GM21390 (cell line): ENCODE data around the gene UNKL.
"Not testable (repeated sequence)": the region's sequence is repeated elsewhere in the genome, so short reads cannot be mapped to it uniquely, and the experiment has no call there.

Experiments
- ATAC-seq: cut with Tn5 transposase; IDR thresholded peaks from one replicate; pipeline ENCODE4 v1.9.1; 2021; ENCODE audit not compliant: unreplicated experiment

The UNKL gene

GRCh38 chr16:1341495-1342420 lies 72.7 kb downstream of the UNKL start:
- ATAC-seq, result no peak

GRCh38 chr16:1340730-1341494 lies 73.6 kb downstream of the UNKL start:
- no peak for ATAC-seq

GRCh38 chr16:1338855-1339675 lies 75.4 kb downstream of the UNKL start:
- no peak for ATAC-seq

- ATAC-seq, result no peak
Observed at GRCh38 chr16:1338119-1338730, 76.3 kb downstream of the UNKL start.

- no peak for ATAC-seq
Observed at GRCh38 chr16:1337486-1337885, 77.0 kb downstream of the UNKL start.

GRCh38 chr16:1336619-1337018 lies 77.9 kb downstream of the UNKL start:
- no peak for ATAC-seq

GRCh38 chr16:1335996-1336395 lies 78.5 kb downstream of the UNKL start:
- no peak for ATAC-seq

- ATAC-seq, result no peak
Observed at GRCh38 chr16:1335211-1335971, 79.1 kb downstream of the UNKL start.

- ATAC-seq, result no peak
Observed at GRCh38 chr16:1334739-1335138, 79.8 kb downstream of the UNKL start.

GRCh38 chr16:1333854-1334700 lies 80.4 kb downstream of the UNKL start:
- no peak for ATAC-seq

- ATAC-seq, result no peak
Observed at GRCh38 chr16:1333149-1333812, 81.2 kb downstream of the UNKL start, which contains the start of gene BAIAP3. Gene BAIAP3, plus strand, starts transcription at chr16:1333645. Its CDS starts 4,905 bp downstream, at chr16:1338550.

GRCh38 chr16:1332618-1333148 lies 81.8 kb downstream of the UNKL start:
- ATAC-seq, result no peak

- ATAC-seq, result no peak
Observed at GRCh38 chr16:1331712-1332617, 82.5 kb downstream of the UNKL start.

GRCh38 chr16:1330931-1331711 lies 83.4 kb downstream of the UNKL start:
- ATAC-seq, result no peak

GRCh38 chr16:1330260-1330914 lies 84.1 kb downstream of the UNKL start:
- ATAC-seq, result no peak

- ATAC-seq, result not testable (repeated sequence)
Observed at GRCh38 chr16:1328961-1329360, 85.5 kb downstream of the UNKL start.
